HG03159 (cell line): ENCODE results near the gene PRPF8.
"Not testable (repeated sequence)": the region's sequence is repeated elsewhere in the genome, so short reads cannot be mapped to it uniquely, and the experiment has no call there.

Source experiments
- ATAC-seq: cut with Tn5 transposase; IDR thresholded peaks from one replicate; pipeline ENCODE4 v1.9.1; 2021; ENCODE audit warnings: mild to moderate bottlenecking, moderate library complexity; ENCODE audit not compliant: unreplicated experiment

PRPF8 gene

GRCh38 chr17:1716912-1717695, 32.4 kb upstream of the PRPF8 start:
- ATAC-seq, result peak; percentile 49

- ATAC-seq, result peak; percentile 70
These were observed 31.6 kb upstream of the PRPF8 start for GRCh38 chr17:1716076-1716911.

- no peak for ATAC-seq
These were observed 31.1 kb upstream of the PRPF8 start for GRCh38 chr17:1715803-1716075.

GRCh38 chr17:1714980-1715802, 30.5 kb upstream of the PRPF8 start:
- ATAC-seq, result no peak

GRCh38 chr17:1714427-1714979, 29.8 kb upstream of the PRPF8 start:
- no peak for ATAC-seq

- no peak for ATAC-seq
These were observed 29.3 kb upstream of the PRPF8 start for GRCh38 chr17:1713878-1714426.

GRCh38 chr17:1713160-1713877, 28.7 kb upstream of the PRPF8 start:
- no peak for ATAC-seq

- ATAC-seq, result no peak
These were observed 27.6 kb upstream of the PRPF8 start for GRCh38 chr17:1712271-1712670.

GRCh38 chr17:1711804-1712203, 27.1 kb upstream of the PRPF8 start:
- no peak for ATAC-seq

- ATAC-seq, result no peak
These were observed 26.3 kb upstream of the PRPF8 start for GRCh38 chr17:1710807-1711553.

- no peak for ATAC-seq
These were observed 25.5 kb upstream of the PRPF8 start, which contains the start of gene TLCD2 for GRCh38 chr17:1709971-1710806. TSS of gene TLCD2 (minus strand) at chr17:1710377. CDS start at chr17:1710242, 135 bp downstream.

- ATAC-seq, result no peak
These were observed 24.8 kb upstream of the PRPF8 start for GRCh38 chr17:1709403-1709951.

GRCh38 chr17:1708791-1709346, 24.2 kb upstream of the PRPF8 start:
- ATAC-seq, result not testable (repeated sequence)

GRCh38 chr17:1707107-1707506, 22.4 kb upstream of the PRPF8 start:
- ATAC-seq, result no peak

GRCh38 chr17:1705004-1705403, 20.3 kb upstream of the PRPF8 start:
- ATAC-seq, result no peak

- ATAC-seq, result no peak
These were observed 18.4 kb upstream of the PRPF8 start for GRCh38 chr17:1703063-1703462.

- ATAC-seq, result not testable (repeated sequence)
These were observed 15.2 kb upstream of the PRPF8 start for GRCh38 chr17:1699891-1700290.

- no peak for ATAC-seq
These were observed 13.0 kb upstream of the PRPF8 start for GRCh38 chr17:1697681-1698080.
